ENCODE data around the gene SURF1. TPM values are rescaled to one million over a fixed set of nuclear protein-coding genes. Genes with fewer than 3 reads are reported as not detected.

SURF1 gene
- polyA plus RNA-seq, 1 experiment, result 46.1 TPM

GRCh38 chr9:133374612-133375115, 18.4 kb upstream of the SURF1 start:
- H3K27me3 ChIP-seq (ENCODE audit: control insufficient read depth, insufficient read depth, low read length), result no peaks in the 10 kb centered on the region
- peaks cover 17% of the 10 kb centered on the region for H3K36me3 ChIP-seq (ENCODE audit: control insufficient read depth, insufficient read depth, low read length)
- ChIA-PET POLR2A (no interaction called here), CTCF (interaction anchor here (0.7 to 1.6 kb wide), 6 partner anchors 9 to 1539 kb away, joined by 3 read pairs; no protein-coding TSS in a partner anchor)
- TF ChIP-seq, protein P1, sequence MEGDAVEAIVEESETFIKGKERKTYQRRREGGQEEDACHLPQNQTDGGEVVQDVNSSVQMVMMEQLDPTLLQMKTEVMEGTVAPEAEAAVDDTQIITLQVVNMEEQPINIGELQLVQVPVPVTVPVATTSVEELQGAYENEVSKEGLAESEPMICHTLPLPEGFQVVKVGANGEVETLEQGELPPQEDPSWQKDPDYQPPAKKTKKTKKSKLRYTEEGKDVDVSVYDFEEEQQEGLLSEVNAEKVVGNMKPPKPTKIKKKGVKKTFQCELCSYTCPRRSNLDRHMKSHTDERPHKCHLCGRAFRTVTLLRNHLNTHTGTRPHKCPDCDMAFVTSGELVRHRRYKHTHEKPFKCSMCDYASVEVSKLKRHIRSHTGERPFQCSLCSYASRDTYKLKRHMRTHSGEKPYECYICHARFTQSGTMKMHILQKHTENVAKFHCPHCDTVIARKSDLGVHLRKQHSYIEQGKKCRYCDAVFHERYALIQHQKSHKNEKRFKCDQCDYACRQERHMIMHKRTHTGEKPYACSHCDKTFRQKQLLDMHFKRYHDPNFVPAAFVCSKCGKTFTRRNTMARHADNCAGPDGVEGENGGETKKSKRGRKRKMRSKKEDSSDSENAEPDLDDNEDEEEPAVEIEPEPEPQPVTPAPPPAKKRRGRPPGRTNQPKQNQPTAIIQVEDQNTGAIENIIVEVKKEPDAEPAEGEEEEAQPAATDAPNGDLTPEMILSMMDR (IDR thresholded peaks at IDR 0.05; ENCODE audit: insufficient read depth, low read depth, low read length), result no peak
- peak overlapping the region; percentile 77 for H3K4me3 ChIP-seq (ENCODE audit: low read depth, low read length)
- no peak for DNase-seq (ENCODE audit: low read depth)

- POLR2A ChIA-PET, result no interaction called here
- Histone ChIP-seq H3K4me3 (ENCODE audit: low read depth, low read length) (no peak overlapping the region), H3K36me3 (ENCODE audit: control insufficient read depth, insufficient read depth, low read length) (peaks cover 24% of the 10 kb centered on the region), H3K27me3 (ENCODE audit: control insufficient read depth, insufficient read depth, low read length) (no peaks in the 10 kb centered on the region)
- TF ChIP-seq, protein P1 (IDR thresholded peaks at IDR 0.05; ENCODE audit: insufficient read depth, low read depth, low read length), result no peak
- DNase-seq (ENCODE audit: low read depth), result no peak
- CTCF ChIA-PET, result interaction anchor here (0.6 to 2.8 kb wide), 3 partner anchors 9 to 1842 kb away, joined by 3 to 7 read pairs (median 4); no protein-coding TSS in a partner anchor
Measured at GRCh38 chr9:133372144-133372543, 15.9 kb upstream of the SURF1 start.

- POLR2A ChIA-PET, result no interaction called here
- H3K4me3 ChIP-seq (ENCODE audit: low read depth, low read length), result no peak overlapping the region
- TF ChIP-seq, protein P1 (IDR thresholded peaks at IDR 0.05; ENCODE audit: insufficient read depth, low read depth, low read length), result no peak
- H3K27me3 ChIP-seq (ENCODE audit: control insufficient read depth, insufficient read depth, low read length), result no peaks in the 10 kb centered on the region
- H3K36me3 ChIP-seq (ENCODE audit: control insufficient read depth, insufficient read depth, low read length), result peaks cover 31% of the 10 kb centered on the region
- CTCF ChIA-PET, result interaction anchor here (1.4 to 2.8 kb wide), 2 partner anchors 8 to 19 kb away, joined by 4 to 7 read pairs; no protein-coding TSS in a partner anchor
- DNase-seq (ENCODE audit: low read depth), result no peak
Measured at GRCh38 chr9:133371261-133371711, 15.0 kb upstream of the SURF1 start.

- CTCF ChIA-PET, result no interaction called here
- POLR2A ChIA-PET, result no interaction called here
- TF ChIP-seq, protein P1 (IDR thresholded peaks at IDR 0.05; ENCODE audit: insufficient read depth, low read depth, low read length), result no peak
- DNase-seq (ENCODE audit: low read depth), result no peak
- Histone ChIP-seq H3K36me3 (ENCODE audit: control insufficient read depth, insufficient read depth, low read length) (peaks cover 33% of the 10 kb centered on the region), H3K4me3 (ENCODE audit: low read depth, low read length) (no peak overlapping the region), H3K27me3 (ENCODE audit: control insufficient read depth, insufficient read depth, low read length) (no peaks in the 10 kb centered on the region)
Measured at GRCh38 chr9:133370685-133371084, 14.4 kb upstream of the SURF1 start.

DNA sequence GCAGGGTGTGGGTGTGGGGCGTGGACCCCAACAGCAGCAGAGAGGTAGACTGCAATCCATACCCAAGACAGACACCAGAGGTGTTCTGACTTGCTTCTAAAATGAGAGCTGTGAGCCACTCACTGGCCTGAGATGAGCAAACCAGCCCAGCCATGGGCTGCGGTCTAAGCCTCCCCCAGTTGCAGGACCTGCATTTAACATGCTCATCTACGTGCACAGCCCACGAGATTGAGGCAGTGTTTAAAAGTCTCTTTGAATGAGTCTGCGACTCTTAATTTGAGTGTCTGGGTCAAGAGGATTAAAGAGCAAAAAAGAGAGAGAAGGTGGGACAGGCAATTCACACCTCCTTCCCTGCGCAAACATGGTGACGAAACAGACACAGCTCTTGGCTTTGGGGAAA, 13.6 kb upstream of the SURF1 start:
- DNase-seq (ENCODE audit: low read depth), result no peak
- no peaks in the 10 kb centered on the region for H3K27me3 ChIP-seq (ENCODE audit: control insufficient read depth, insufficient read depth, low read length)
- ChIA-PET POLR2A (no interaction called here), CTCF (interaction anchor here (1.7 kb wide), 1 partner anchor 10 kb away, joined by 5 read pairs; no protein-coding TSS in a partner anchor)
- peaks cover 37% of the 10 kb centered on the region for H3K36me3 ChIP-seq (ENCODE audit: control insufficient read depth, insufficient read depth, low read length)
- TF ChIP-seq, protein P1 (IDR thresholded peaks at IDR 0.05; ENCODE audit: insufficient read depth, low read depth, low read length), result no peak
- no peak overlapping the region for H3K4me3 ChIP-seq (ENCODE audit: low read depth, low read length)

Measured in BJ (cell line).